GM12878 (cell line): ENCODE results near the gene CPEB3. TPM values are rescaled to one million over a fixed set of nuclear protein-coding genes. Genes with fewer than 3 reads are reported as not detected.

Experiments used
- ATAC-seq: fragments of 200-7000 bp; cut with Tn5 transposase; 3 replicates; pipeline ENCODE4 v1.9.1; 2020; ENCODE audit warnings: mild to moderate bottlenecking, moderate library complexity
- BruUV-seq: library from RNA; stranded (reverse); fragments of 400-500 nt; replicated peaks from 2 replicates; lab custom pipeline; 2021; lab: Mats Ljungman, UMichigan
- CTCF ChIA-PET: fragments of 300-600 bp; sonication (Branson Sonifier 250); formaldehyde crosslinking; extraction: SDS; loops from one replicate; lab custom pipeline; 2021; ENCODE audit warnings: inconsistent platforms; lab: Yijun Ruan, JAX
- POLR2A ChIA-PET: fragments of 350-600 bp; formaldehyde crosslinking; extraction: SDS; loops from one replicate; lab custom pipeline; 2021; ENCODE audit warnings: inconsistent platforms; lab: Charles Lee
- RAD21 ChIA-PET: fragments of 300-600 bp; sonication (Branson Sonifier 250); formaldehyde crosslinking; loops from one replicate; lab custom pipeline; 2023; ENCODE audit warnings: antibody characterized with exemption; ENCODE audit not compliant: unreplicated experiment; lab: Charles Lee
- SMC1A ChIA-PET: fragments of 300-600 bp; sonication (Branson Sonifier 250); formaldehyde crosslinking; loops from one replicate; lab custom pipeline; 2023; ENCODE audit not compliant: unreplicated experiment, uncharacterized antibody; lab: Charles Lee
- DNase-seq: peaks from one replicate; pipeline ENCODE4 v3.0.0-alpha.2; 2011; ENCODE audit warnings: low read depth, low spot score
- FAIRE-seq: peaks from 3 replicates; lab custom pipeline; 2011; peaks lifted over from hg19 to GRCh38; lab: Jason Lieb, UNC
- H2AFZ ChIP-seq: 2 replicates; pipeline ENCODE4 v1.6.0; 2011; ENCODE audit warnings: low read depth, low read length, control low read depth; ENCODE audit not compliant: control insufficient read depth
- H3K27ac ChIP-seq: 2 replicates; pipeline ENCODE4 v1.5.1; 2011; ENCODE audit warnings: control low read depth; ENCODE audit not compliant: control insufficient read depth, insufficient read depth
- H3K27me3 ChIP-seq, 2 experiments: replicated peaks in 1 of 2; 2 replicates each; pipeline versions ENCODE4 v1.6.0 to v1.6.1; 2011; ENCODE audit warnings: low read length in 1 of 2; ENCODE audit not compliant: control insufficient read depth in 2 of 2, insufficient read depth in 2 of 2
- H3K36me3 ChIP-seq, 2 experiments: 2 replicates each; pipeline ENCODE4 v1.5.1; 2011; ENCODE audit warnings: low read length in 1 of 2; ENCODE audit not compliant: control insufficient read depth in 2 of 2, insufficient read depth in 2 of 2
- H3K4me1 ChIP-seq: 2 replicates; pipeline ENCODE4 v1.6.1; 2011; ENCODE audit warnings: mild to moderate bottlenecking, low read length, moderate library complexity, mixed read lengths; ENCODE audit not compliant: control insufficient read depth, insufficient read depth
- H3K4me2 ChIP-seq: 2 replicates; pipeline ENCODE4 v1.6.0; 2011; ENCODE audit warnings: control low read depth; ENCODE audit not compliant: control insufficient read depth, insufficient read depth
- H3K4me3 ChIP-seq: fragments of 200-600 bp; sonication (generic); 2 replicates; pipeline ENCODE4 v1.5.1; 2016
- H3K79me2 ChIP-seq: 2 replicates; pipeline ENCODE4 v1.6.0; 2011; ENCODE audit warnings: low read length; ENCODE audit not compliant: control insufficient read depth, insufficient read depth
- H3K9ac ChIP-seq: 2 replicates; pipeline ENCODE4 v1.8.0; 2011; ENCODE audit warnings: low read length, control low read depth, mixed read lengths; ENCODE audit not compliant: control insufficient read depth, insufficient read depth
- H3K9me3 ChIP-seq: replicated peaks from 3 replicates; pipeline ENCODE4 v1.5.1; 2011; ENCODE audit warnings: mild to moderate bottlenecking, low read length; ENCODE audit not compliant: control insufficient read depth, insufficient read depth
- H4K20me1 ChIP-seq: 2 replicates; pipeline ENCODE4 v1.6.0; 2011; ENCODE audit not compliant: control insufficient read depth, insufficient read depth
- BCL11A ChIP-seq: IDR thresholded peaks from 2 replicates; pipeline ENCODE4 v1.6.1; 2011; ENCODE audit warnings: low read depth, low read length
- CBX5 ChIP-seq: sonication (generic); IDR thresholded peaks from 2 replicates; pipeline ENCODE4 v1.6.1; 2016; ENCODE audit warnings: low read depth, moderate library complexity, mild to moderate bottlenecking, inconsistent platforms
- FOXK2 ChIP-seq: fragments of 450-650 bp; IDR thresholded peaks from 2 replicates; pipeline ENCODE4 v1.6.1; 2017; ENCODE audit warnings: mild to moderate bottlenecking, moderate library complexity
- IKZF1 ChIP-seq: fragments of 450-650 bp; conservative IDR thresholded peaks from 2 replicates; pipeline ENCODE4 v1.6.1; 2017; ENCODE audit warnings: antibody characterized with exemption, mild to moderate bottlenecking
- MXI1 ChIP-seq: fragments of 150-350 bp; IDR thresholded peaks from 2 replicates; pipeline ENCODE4 v1.6.1; 2011; ENCODE audit warnings: low read depth, mild to moderate bottlenecking, inconsistent platforms, low read length, improper control_type of control experiment
- REST ChIP-seq: IDR thresholded peaks from 2 replicates; pipeline ENCODE4 v1.6.1; 2012; ENCODE audit warnings: mild to moderate bottlenecking, low read depth, low read length
- SIN3A ChIP-seq: IDR thresholded peaks from 2 replicates; pipeline ENCODE4 v1.6.1; 2012; ENCODE audit warnings: low read depth, low read length, improper control_type of control experiment
- SUZ12 ChIP-seq: fragments of 200-600 bp; sonication (generic); IDR thresholded peaks from one replicate; pipeline ENCODE4 v1.6.1; 2018; ENCODE audit warnings: antibody characterized with exemption, mild to moderate bottlenecking; ENCODE audit not compliant: unreplicated experiment
- TARDBP ChIP-seq: IDR thresholded peaks from 2 replicates; pipeline ENCODE4 v1.6.1; 2016; ENCODE audit warnings: borderline replicate concordance
- TCF3 ChIP-seq: IDR thresholded peaks from 2 replicates; pipeline ENCODE4 v1.6.1; 2012; ENCODE audit warnings: low read depth, mild to moderate bottlenecking, low read length, borderline replicate concordance; ENCODE audit not compliant: insufficient read depth
- WGBS: methylation state at CpG from one replicate; pipeline ENCODE4 v1.1.6; 2016; ENCODE audit warnings: low lambda C conversion rate; ENCODE audit not compliant: insufficient replicate concordance, insufficient coverage; ENCODE audit errors: missing lambda C conversion rate; 5-methylcytosine and 5-hydroxymethylcytosine counted together
- in situ Hi-C: fragments of 300-500 bp; cut with MboI; formaldehyde crosslinking; loops from 9 replicates; pipeline ENCODE4 v1.14.3; 2018; ENCODE audit warnings: mixed read lengths
- intact Hi-C: fragments of 100-400 bp; cut with micrococcal nuclease; formaldehyde crosslinking; loops from one replicate; pipeline ENCODE4 v1.14.2; 2022; ENCODE audit not compliant: unreplicated experiment
- polyA plus RNA-seq, 11 experiments: library from polyadenylated mRNA; depleted of rRNA in 4 of 11; unstranded in 6 of 11; stranded (reverse) in 5 of 11; fragments of >200 nt; fragmentation: Nextera tagmentation in 4 of 11; fragmentation: Illumina TruSeq in 1 of 11; extraction: Ambion mirVana in 4 of 11; extraction: Trizol in 1 of 11; gene quantifications; 1 replicate in 1 of 11; 2 replicates in 10 of 11; pipeline versions ENCODE4 v1.2.1 to v1.2.3, GENCODE V29; 2011 to 2016; ENCODE audit warnings: inconsistent platforms in 2 of 11, missing spikeins in 2 of 11, low read depth in 1 of 11
- total RNA-seq, 4 experiments: library from RNA; depleted of rRNA in 3 of 4; stranded (reverse); fragments of >200 nt in 3 of 4; fragmentation: Illumina TruSeq in 1 of 4; extraction: Trizol in 1 of 4; gene quantifications; 2 replicates each; pipeline versions ENCODE4 v1.2.1 to v1.2.3, GENCODE V29; 2013 to 2021
- TF ChIP-seq, protein P1 (sequence below): fragments of 450-650 bp; IDR thresholded peaks from 2 replicates; pipeline ENCODE4 v1.6.1; 2016; ENCODE audit warnings: mild to moderate bottlenecking, moderate library complexity, borderline replicate concordance
- TF ChIP-seq, protein P2 (sequence below): fragments of 450-650 bp; IDR thresholded peaks from 2 replicates; pipeline ENCODE4 v1.6.1; 2016; ENCODE audit warnings: mild to moderate bottlenecking
- TF ChIP-seq, protein P3 (sequence below): IDR thresholded peaks from 2 replicates; pipeline ENCODE4 v1.6.1; 2012; ENCODE audit warnings: low read depth, low read length, improper control_type of control experiment

CPEB3 gene
- total and polyA plus RNA-seq, 10 of the 15 experiments (the other 5 are each of a cell fraction or from before 2014, with no cell fraction given) = 0.50 to 2.3 (median 1.2) TPM

GRCh38 chr10:92102601-92103213 is 188.2 kb downstream of the CPEB3 start:
- ChIA-PET SMC1A (interaction anchor here (0.7 to 8.2 kb wide), 16 partner anchors 8 to 334 kb away, joined by 3 to 77 read pairs (median 10); partner anchors contain the start of genes CPEB3 and MARCHF5), RAD21 (interaction anchor here (0.9 to 6.2 kb wide), 9 partner anchors 12 to 740 kb away, joined by 3 to 50 read pairs (median 6); partner anchors contain the start of genes CPEB3 and MARCHF5), CTCF (interaction anchor here (1.2 to 5.7 kb wide), 7 partner anchors 8 to 192 kb away, joined by 3 to 42 read pairs (median 10); partner anchors contain the start of genes CPEB3 and MARCHF5), POLR2A (interaction anchor here (1.2 to 2.8 kb wide), 4 partner anchors 10 to 188 kb away, joined by 4 to 16 read pairs (median 6); partner anchors contain the start of genes CPEB3 and MARCHF5)
- Histone ChIP-seq H4K20me1 (no peaks in the 10 kb centered on the region), H3K27me3 (no peaks in the 10 kb centered on the region), H3K4me1 (peaks cover 33% of the 10 kb centered on the region), H3K9me3 (no peaks in the 10 kb centered on the region), H3K79me2 (no peaks in the 10 kb centered on the region; the same call in 1 of the 2 replicates), H3K4me2 (peak overlapping the region; percentile 70), H2AFZ (no peak overlapping the region), H3K9ac (no peak overlapping the region), H3K27ac (no peak overlapping the region; the same call in 1 of the 2 replicates), H3K4me3 (no peak overlapping the region), H3K36me3 (no peaks in the 10 kb centered on the region)
- FAIRE-seq (no peak), DNase-seq (no peak), ATAC-seq (no peak)
- in situ Hi-C loops (no loop called here), intact Hi-C loops (loop anchor here (1.0 to 5.0 kb wide), 2 partner anchors 40 to 190 kb away; partner anchors contain the start of genes CPEB3 and MARCHF5)
- no TSS peak for BruUV-seq
- 98% methylated on average over 4 of the region's 4 CpGs for WGBS
- TF ChIP-seq, protein P1, sequence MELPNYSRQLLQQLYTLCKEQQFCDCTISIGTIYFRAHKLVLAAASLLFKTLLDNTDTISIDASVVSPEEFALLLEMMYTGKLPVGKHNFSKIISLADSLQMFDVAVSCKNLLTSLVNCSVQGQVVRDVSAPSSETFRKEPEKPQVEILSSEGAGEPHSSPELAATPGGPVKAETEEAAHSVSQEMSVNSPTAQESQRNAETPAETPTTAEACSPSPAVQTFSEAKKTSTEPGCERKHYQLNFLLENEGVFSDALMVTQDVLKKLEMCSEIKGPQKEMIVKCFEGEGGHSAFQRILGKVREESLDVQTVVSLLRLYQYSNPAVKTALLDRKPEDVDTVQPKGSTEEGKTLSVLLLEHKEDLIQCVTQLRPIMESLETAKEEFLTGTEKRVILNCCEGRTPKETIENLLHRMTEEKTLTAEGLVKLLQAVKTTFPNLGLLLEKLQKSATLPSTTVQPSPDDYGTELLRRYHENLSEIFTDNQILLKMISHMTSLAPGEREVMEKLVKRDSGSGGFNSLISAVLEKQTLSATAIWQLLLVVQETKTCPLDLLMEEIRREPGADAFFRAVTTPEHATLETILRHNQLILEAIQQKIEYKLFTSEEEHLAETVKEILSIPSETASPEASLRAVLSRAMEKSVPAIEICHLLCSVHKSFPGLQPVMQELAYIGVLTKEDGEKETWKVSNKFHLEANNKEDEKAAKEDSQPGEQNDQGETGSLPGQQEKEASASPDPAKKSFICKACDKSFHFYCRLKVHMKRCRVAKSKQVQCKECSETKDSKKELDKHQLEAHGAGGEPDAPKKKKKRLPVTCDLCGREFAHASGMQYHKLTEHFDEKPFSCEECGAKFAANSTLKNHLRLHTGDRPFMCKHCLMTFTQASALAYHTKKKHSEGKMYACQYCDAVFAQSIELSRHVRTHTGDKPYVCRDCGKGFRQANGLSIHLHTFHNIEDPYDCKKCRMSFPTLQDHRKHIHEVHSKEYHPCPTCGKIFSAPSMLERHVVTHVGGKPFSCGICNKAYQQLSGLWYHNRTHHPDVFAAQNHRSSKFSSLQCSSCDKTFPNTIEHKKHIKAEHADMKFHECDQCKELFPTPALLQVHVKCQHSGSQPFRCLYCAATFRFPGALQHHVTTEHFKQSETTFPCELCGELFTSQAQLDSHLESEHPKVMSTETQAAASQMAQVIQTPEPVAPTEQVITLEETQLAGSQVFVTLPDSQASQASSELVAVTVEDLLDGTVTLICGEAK = no peak
- TF ChIP-seq TARDBP (no peak), IKZF1 (no peak), SIN3A (no peak), SUZ12 (no peak), TCF3 (no peak), CBX5 (no peak), FOXK2 (no peak), MXI1 (no peak), BCL11A (no peak), REST (no peak)
- TF ChIP-seq, protein P2, sequence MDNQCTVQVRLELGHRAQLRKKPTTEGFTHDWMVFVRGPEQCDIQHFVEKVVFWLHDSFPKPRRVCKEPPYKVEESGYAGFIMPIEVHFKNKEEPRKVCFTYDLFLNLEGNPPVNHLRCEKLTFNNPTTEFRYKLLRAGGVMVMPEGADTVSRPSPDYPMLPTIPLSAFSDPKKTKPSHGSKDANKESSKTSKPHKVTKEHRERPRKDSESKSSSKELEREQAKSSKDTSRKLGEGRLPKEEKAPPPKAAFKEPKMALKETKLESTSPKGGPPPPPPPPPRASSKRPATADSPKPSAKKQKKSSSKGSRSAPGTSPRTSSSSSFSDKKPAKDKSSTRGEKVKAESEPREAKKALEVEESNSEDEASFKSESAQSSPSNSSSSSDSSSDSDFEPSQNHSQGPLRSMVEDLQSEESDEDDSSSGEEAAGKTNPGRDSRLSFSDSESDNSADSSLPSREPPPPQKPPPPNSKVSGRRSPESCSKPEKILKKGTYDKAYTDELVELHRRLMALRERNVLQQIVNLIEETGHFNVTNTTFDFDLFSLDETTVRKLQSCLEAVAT = no peak
- TF ChIP-seq, protein P3, sequence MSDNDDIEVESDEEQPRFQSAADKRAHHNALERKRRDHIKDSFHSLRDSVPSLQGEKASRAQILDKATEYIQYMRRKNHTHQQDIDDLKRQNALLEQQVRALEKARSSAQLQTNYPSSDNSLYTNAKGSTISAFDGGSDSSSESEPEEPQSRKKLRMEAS = no peak
